HG03135 (cell line): ENCODE results near the gene ARL14.

Experiments used
- ATAC-seq: cut with Tn5 transposase; IDR thresholded peaks from one replicate; pipeline ENCODE4 v1.9.1; 2021; ENCODE audit warnings: mild to moderate bottlenecking, moderate library complexity; ENCODE audit not compliant: unreplicated experiment

ARL14 gene

DNA sequence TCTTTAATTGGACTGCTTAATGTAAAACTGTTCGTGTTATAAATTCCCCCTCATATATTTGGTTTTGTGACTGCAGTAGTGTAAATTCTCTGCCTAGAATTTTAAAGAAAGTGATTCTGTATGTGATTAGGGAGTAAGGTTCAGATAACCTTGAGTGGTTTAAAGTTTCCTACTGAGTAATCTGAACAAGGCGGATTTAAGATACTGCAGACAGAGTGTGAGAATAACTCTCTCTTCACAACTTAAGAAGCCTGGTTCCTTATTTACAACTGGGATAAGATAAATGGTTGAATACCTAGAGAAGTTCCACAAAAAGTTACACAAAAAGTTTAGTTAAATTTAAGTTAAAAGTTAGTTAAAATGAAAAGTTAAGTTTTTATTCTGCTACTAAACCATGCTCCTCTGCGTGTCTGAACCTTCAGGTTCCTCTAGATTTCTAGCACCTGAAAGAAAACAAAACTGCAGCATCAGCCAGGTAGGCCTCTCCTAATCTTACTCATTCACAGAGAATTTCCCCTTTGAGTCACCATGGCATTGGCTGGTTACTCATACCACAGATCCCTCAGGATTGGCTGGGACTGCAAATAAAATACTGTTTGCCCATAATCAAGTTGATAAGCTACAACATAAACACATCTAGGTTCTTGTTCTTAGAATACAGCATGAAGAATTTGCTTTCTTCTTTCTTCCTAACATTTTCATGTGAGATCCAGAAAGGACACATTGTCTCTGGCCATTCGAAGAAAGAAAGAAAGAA lies at the start of gene ARL14:
ARL14 (plus strand) TSS at position 614 of the 757 bp plus-strand sequence. CDS start 187 bp downstream, outside the sequence.
- no peak for ATAC-seq

DNA sequence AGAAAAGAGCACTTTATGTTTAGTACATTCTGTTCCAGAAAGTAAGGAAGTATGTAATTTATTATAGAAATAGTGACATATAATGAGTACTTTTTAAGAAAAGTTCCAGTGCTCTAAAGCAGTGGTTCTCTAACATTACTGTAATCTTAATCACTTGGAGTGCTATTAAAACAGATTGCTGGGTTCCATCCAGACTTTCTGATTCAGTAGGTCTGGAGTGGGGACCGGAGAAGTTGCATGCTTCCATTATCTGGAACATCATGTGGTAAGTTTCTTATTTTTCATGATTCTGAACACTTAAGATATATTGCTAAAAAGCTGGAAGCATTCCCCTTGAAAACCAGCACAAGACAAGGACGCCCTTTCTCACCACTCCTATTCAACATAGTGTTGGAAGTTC lies 47.5 kb upstream of the ARL14 start:
- no peak for ATAC-seq

DNA sequence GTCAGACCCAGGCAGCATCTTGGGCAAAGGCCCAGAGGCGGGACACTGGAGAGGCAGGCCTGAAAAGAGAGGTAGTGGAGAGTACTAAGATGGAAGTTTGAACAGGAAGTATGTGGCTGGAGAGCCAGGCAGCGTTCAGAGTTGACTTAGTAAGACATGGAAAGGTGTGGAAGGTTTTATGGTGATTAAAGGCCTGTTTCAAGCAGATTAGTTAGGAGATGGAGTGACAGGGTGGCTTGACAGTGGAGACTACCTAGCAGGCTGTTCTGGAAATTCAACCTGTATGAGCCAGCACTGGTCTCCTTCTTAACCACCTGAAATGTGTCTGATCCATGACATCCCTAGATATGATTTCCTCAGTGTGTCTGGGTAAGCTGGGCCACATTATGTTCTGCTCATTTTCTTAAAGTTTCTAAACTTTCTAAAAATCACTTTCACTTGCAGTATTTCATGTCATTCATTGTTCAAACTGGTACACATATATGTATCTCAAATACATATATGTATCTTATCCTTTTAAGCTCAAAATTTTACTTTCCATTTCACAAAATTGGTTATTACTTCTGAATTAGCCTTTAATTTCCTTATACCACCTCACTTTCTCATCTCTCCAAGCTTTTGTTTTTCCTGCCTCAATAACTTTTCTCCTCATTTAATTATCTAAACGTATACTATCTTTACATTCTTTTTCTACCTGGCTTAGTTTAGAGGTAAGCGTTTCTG lies 43.4 kb upstream of the ARL14 start:
- no peak for ATAC-seq

DNA sequence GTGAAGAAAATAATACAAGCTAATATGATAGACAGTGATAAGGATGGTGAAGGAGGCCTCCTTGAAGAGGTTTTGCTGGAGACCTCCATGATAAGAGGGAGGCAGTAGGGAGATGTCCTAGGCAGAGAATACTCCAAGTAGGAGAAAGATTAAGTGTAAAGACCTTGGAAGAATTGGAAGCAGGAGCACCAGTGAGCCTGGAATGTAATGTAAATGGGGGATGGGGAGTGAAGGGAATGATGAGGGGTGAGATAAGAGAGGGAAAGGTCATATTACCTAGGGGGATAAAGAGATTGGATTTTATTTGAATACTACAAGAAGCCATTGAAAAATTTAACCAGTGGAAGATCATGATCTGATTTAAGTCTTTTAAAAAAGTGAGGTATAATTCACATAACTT lies 41.7 kb upstream of the ARL14 start:
- ATAC-seq: no peak

DNA sequence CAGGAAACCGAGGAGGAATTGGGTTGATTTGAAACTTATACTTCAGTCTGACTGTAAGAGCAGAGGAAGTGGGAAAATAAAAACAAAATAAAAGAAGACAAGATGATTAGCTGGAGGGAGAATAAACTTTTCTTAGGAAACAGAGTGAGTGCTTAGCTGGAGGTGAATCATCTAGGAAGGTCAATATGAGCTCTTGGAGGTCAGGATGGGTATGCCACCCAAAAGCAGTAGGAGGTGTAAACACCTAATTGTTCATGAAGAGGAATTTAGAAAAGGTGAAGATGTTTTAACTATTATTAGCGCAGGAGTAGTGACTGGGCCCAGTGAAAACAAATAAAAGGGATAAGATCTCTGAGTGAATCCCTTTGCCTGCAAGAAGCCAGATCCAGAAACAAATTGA lies 39.9 kb upstream of the ARL14 start:
- ATAC-seq: no peak

DNA sequence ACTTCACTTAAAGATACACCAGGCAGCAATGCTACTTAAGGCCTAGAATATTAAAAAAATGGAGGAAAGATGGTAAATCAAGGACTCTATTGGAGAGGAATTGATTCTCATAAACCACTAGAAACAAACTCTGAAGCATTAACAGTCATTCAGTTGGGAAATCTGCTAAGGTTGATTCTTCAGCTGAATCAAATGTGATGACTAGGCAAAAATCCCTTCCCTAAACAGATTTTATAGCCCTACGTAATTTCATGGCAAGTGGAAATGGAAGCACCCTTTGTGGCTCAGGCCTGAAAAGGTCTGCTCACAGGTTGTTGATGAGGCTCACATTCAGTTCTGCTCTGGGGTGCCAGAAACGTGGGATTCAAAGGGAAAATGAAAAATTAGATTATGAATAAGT lies 38.8 kb upstream of the ARL14 start:
- no peak for ATAC-seq

DNA sequence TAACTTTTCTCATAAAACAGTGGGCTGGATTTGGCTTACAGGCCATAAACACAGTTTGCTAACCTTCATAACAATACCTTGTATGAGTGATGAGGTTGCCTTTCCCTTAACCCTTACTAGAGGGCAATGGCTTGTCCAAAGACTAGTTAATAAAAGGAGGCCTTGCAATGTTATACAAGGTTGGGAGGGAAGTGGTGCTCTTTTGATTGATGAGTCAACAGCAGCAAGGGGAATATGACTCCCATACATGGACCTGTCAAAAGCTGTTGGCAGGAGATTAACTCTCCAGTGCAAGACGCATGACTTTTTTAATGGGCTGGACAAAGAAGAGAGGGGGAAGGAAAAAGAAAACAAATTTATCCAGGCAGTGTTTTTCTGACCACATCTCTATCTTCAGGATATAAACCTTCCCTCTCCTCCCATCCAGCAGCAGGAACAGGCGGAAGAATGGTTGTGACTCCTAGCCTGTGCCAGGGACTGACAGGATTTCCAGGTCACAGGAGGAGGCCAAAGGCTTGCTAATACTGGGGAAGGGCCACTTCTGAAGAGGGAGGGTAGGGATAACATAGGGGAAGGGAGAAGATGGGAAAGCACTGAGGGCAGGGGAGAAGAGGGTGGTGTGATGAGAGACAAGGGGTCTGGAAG lies 35.2 kb upstream of the ARL14 start:
- ATAC-seq: no peak

DNA sequence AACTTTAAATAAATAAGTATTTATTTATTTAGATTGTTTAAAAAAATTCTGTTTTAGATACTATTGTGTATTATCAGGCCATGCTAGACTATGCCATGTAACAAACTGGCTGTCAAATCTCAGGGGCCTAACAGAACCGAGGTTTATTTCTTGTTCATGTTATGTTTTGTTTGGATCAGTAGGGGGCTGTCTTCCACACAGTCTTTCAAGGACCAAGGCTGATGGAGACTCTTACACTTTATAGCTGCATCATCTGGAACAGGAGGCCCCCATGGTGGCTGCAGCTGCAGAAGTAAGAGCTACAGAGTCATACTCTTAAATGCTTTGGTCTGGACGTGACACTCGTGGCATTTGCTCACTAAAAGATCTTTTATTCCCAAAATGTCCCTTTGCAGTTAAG lies 33.0 kb upstream of the ARL14 start:
- no peak for ATAC-seq

DNA sequence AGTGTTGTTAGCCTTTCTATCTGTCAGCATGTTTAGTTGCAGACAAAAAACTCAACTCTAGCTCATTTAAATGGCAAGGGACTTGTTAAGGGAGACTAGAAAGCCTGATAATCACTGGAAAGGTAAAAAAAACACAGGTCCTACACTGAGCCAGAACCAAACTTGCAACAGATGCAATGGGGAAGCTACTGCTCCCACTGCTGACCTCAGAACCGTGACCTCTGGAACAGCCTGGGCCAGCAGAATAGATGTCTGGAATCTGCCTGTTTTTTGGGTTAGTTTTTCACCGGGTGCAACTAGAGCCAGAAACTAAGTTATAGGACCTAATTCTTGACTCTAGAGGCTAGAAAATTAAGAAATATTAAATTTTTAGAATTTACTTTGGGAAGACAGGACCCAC lies 32.5 kb upstream of the ARL14 start:
- ATAC-seq: no peak

DNA sequence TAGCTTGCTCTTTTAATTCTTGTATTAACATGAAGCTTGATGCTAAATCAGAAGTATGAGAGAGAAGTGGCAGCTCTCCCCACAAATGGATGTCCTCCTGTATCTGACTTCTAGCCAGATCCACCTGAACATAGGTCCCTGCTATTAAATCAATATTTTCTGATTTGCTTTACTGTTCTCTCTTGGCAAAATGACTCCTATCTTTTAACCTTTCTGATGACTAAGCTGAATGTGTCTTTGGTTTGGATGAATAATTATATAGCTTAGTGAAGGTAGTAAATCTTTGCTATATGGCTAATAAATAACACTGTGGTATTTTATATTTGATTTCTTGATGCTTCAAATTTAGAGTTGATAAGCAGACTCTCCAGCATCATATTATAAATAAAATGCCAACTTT lies 28.3 kb upstream of the ARL14 start:
- no peak for ATAC-seq

DNA sequence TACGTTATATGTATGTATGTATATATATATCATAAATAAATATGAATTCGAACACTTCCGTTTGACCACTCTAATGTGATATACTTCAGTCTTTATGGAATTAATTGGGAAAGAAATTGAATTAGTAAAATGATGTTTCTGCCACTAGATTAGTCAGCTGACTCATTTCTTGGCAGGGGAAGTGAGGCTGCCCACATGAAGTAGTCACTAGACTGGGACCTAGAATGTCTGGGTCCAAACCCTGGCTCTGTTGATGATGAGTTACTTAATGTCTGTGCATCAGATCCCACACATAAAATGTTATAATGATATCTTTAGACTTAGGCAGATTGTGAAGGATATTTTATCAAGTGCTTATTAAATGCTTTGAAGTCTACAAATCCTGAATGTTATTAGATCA lies 27.4 kb upstream of the ARL14 start:
- no peak for ATAC-seq

DNA sequence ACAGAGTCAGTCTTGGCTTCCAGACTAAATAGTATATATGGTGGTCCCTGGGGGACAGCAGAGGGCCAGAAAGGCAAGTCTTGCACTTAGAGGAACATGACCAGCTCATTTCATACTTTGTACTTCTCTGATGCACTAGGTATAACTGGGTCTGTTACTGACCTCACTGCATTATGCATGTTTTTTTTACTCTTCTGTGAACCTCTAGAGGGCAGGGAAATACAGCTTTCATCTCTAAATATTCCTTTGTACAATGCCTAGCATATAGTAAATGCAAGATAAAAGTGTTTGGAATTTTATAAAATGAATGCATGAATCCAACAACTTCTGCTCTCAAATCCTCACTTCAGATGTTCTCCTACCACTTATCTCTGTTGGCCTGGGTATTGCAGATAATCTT lies 23.4 kb upstream of the ARL14 start:
- ATAC-seq: no peak

DNA sequence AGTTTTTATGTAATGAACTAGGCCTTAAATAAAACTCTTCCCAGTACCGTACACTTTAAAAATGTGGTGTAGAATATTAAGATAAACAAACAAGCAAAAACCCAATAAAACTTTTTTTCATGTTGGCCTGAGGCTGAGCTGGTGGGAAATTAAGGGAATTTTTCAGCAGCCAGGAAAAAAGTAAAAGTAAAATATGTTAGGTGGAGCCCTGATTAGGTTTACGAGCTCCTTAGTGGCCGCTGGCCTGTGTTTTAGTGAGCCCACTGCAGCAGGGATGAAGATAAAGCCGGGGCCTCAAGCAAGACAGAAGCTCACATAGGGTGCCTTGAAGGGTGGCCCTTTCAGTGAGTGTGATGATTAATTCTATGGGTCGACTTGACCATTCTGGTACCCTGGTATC lies 16.1 kb upstream of the ARL14 start:
- ATAC-seq: no peak

DNA sequence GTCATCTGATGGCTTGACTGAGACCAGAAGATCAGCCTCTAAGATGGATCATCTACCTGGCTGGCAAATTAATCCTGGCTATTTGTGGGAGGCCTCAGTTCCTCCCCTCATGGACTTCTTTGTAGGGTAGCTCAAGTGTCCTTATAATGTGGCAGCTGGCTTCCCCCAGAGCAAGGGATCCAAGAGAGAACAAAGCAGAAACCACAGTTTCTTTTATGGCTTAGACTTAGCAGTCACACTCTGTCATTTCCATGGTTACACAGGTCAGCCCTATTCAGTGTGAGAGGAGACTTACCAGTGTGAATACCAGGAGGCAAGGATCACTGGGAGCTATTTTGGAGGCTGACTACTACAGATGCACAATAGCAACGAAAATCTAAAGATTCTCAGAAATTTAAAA lies 15.3 kb upstream of the ARL14 start:
- no peak for ATAC-seq

DNA sequence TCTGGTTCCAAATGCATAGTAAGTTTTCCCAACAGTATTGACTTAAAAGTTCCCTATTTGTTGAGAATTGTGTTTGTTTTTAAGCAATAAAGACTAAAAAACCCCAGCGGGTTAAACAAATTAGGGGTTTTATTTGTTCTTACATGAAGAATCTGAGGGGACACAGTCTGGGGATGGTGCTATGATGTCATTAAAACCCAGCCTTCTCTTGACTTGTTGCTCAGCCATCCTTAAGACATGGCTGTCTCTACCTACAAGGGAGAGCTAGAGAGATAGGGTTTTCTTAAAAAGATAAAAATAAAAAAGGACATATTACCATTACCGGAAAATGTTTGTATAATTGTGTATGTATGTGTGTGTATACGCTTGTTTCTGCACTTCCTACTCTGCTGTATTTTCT lies 11.7 kb upstream of the ARL14 start:
- ATAC-seq: no peak

DNA sequence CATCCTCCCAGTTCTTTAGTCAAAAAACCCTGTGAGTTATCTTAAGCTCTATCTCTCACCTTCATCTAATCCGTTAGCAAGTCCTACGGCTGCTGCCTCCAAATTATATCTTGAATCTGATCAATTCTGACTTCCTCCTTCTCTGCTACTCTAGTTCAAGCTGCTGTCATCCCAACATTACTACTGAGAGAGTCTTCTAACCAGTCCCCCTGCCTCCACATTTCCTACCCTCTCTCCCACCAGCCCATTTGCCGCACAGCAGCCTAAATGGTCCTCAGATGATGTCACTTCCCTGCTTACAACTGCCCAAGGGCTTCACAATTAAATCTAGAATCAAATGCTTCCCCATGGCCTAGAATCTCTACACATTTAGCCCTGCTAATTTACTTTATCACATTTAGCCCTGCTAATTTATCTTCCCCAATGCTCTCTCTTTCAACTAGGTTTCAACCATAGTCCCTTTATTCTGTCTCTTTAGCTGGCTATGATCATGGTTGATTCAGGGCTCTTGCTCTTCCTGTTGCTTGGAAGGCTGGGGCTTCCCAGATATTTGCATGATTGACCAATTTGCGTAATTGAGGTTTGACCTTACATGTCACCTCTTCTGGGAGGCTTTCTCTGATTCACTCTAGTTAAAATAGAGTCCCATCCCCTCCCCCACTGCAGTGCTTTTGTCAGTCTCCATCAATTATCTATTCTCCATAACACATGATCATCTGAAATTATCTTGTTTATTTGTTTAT lies 11.0 kb upstream of the ARL14 start:
- peak; percentile 75 for ATAC-seq

DNA sequence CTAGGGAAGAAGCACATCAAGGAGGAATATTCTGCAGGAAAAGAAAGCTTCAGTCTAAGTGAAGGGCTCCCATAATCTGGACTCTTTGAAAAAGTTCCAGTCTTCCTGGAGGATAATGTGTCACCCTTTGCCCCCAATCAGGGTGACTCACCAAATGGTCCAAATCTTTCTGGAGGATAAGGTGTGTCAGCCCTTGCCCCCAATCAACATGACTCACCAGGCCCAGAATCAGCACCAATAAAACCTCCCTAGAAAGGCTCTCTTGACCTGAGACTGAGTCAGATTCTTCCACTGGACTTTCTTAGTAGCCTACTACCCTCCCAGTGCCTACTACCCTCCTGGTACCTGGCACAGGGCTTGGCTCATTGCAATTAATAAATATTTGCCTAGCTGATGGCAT lies 9.5 kb upstream of the ARL14 start:
- ATAC-seq: no peak

DNA sequence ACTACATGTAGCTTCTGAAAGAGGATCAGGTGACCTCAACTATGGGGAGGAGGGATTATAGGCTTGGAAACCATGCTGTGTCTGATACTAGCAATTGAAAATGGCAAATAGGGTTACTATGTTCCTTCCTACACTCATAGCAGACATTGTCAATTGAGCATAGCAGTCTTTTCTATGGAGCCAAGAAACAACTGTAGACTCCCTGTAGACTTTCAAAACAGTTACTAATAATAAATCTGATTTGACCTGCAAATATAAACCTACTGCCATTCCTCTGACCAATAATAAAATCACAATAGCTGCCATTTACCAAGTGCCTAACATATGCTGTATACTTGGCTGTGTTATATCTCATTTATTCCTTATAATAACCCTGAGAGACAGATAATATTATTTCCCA lies 8.5 kb upstream of the ARL14 start:
- no peak for ATAC-seq

DNA sequence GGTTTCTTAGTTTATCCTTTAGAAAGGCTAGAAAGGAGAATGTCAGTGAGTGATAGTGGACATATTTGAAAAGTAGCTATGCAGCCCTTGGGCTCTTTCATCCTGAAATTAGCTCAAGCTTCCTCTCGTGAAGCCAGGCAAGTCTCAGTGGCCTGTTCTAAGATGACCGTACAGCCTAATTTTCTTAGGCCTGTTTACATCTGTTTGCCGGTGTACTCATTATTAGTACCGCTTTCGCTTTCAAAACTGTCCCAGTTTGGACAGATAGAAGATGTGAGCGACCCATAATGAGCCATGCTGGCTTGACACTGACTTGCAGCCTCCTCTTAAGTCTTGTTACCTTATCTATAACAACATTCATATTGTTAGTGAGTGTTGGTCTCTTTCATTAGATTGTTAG lies 5.7 kb upstream of the ARL14 start:
- peak; percentile 95 for ATAC-seq

DNA sequence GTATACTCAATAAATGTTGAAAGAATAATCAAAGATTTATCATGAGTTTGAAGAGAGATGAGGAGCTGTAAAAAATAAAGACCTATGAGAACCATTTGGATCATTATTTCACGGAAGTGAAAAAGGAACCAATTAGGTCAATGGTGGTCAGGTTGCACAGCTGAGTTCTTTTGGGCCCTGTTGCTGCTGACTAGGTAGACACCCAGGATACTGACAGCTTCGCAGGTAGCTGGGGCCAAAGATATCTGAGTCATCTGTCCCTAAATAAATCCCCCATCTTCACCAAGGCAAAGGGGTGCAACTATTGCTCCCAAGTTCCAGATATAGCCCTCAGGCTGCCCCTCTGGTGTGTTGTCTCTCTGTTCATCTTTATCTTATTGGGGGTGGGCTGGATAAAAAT lies 5.0 kb upstream of the ARL14 start:
- no peak for ATAC-seq

DNA sequence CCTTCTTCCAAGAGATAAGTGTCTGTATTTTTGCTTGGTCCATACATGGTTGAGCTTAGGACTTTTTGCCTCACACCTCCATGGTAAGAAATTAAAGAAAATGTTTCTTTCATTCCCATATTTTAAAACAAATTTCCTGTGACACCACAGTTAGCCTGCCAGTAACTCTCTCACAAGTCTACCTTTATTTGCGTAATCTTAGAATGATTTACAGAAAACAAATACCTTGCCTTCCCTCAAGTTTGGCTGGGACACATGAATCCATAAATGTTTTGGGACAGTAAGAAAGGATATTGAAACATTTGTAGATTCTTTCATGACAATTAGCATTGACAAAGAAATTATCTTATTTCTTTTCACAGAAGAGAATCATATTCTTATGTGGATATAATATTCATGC lies 3.8 kb upstream of the ARL14 start:
- no peak for ATAC-seq
